Measurements from ENCODE around the gene LOC101059915.
A peak's percentile ranks its signal among the peaks of the same experiment; 100 is the strongest.
"Not testable (repeated sequence)": the region's sequence is repeated elsewhere in the genome, so short reads cannot be mapped to it uniquely, and the experiment has no call there.

Gene LOC101059915

DNA sequence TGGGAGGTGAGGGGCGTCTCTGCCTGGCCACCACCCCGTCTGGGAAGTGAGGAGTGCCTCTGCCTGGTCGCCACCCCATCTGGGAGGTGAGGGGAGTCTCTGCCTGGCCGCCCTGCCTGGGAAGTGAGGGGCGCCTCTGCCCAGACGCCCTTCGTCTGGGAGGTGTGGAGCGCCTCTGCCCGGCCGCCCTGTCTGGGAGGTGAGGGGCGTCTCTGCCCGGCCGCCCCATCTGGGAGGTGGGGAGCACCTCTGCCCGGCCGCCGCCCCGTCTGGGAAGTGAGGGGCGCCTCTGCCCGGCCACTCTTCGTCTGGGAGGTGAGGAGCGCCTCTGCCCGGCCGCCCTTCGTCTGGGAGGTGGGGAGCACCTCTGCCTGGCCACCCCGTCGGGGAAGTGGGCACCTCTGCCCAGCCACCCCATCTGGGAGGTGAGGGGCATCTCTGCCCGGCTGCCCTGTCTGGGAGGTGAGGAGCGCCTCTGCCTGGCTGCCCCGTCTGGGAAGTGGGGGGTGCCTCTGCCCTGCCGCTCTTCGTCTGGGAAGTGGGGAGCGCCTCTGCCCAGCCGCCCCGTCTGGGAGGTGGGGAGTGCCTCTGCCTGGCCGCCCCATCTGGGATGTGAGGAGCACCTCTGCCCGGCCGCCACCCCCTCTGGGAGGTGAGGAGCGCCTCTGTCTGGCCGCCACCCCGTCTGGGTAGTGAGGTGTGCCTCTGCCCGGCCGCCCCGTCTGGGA is 8.9 kb downstream of the LOC101059915 start:
- WGBS: 88% methylated on average over 43 of the region's 43 CpGs
- peak in 2 of 3 donors; percentile 6 to 37 for DNase-seq
- H3K4me3 ChIP-seq (ENCODE audit: low read length); H3K9me3 ChIP-seq (ENCODE audit: control insufficient read depth, low read length); intact Hi-C loops (cut with DNase I); H3K27me3 ChIP-seq (ENCODE audit: control insufficient read depth, insufficient read depth); H3K27ac ChIP-seq (ENCODE audit: low read length); H3K4me1 ChIP-seq (ENCODE audit: control insufficient read depth, insufficient read depth, low read length); ATAC-seq: not testable (repeated sequence)

GRCh38 chrX:71677195-71677594 is 9.8 kb downstream of the LOC101059915 start:
- WGBS: 71% methylated on average over 5 of the region's 6 CpGs
- ATAC-seq; DNase-seq; intact Hi-C loops (cut with DNase I); H3K4me1 ChIP-seq (ENCODE audit: control insufficient read depth, insufficient read depth, low read length); H3K27me3 ChIP-seq (ENCODE audit: control insufficient read depth, insufficient read depth); H3K27ac ChIP-seq (ENCODE audit: low read length); H3K4me3 ChIP-seq (ENCODE audit: low read length); H3K9me3 ChIP-seq (ENCODE audit: control insufficient read depth, low read length): not testable (repeated sequence)

DNA sequence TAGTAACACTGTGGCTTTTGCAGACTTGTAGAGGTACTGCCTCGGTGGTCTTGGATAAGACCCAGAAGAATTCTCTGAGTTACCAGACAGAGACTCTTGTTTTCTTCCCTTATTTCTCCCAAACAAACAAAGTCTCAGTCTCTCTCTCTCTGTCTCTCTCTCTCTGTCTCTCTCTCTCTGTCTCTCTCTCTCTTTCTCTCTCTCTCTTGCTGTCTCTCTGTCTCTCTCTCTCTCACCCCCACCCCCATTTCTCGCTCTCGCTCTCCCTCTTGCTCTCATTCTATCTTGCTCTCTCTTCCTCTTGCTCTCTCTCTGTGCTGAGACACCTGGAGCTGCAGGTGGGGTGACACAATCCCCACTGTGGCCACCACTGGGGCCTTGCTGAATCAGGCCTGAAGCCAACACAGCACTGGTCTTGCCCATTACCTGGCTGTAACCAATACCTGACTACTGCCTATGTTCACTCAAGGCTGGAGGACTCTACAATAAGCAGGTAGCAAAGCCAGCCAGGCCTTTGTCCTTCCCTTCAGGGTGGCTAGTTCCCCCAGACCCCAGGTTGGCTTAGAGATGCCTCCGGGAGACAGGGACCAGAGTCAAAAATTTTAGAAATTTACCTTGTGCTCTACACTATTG is 12.3 kb downstream of the LOC101059915 start:
- intact Hi-C loops (cut with DNase I): no loop called here

GRCh38 chrX:71696641-71697465 is 29.5 kb downstream of the LOC101059915 start:
- WGBS: no CpG with 5 or more reads among the region's 24 CpGs
- H3K27me3 ChIP-seq (ENCODE audit: control insufficient read depth, insufficient read depth); H3K27ac ChIP-seq (ENCODE audit: low read length); H3K4me3 ChIP-seq (ENCODE audit: low read length); DNase-seq; H3K9me3 ChIP-seq (ENCODE audit: control insufficient read depth, low read length); intact Hi-C loops (cut with DNase I); H3K4me1 ChIP-seq (ENCODE audit: control insufficient read depth, insufficient read depth, low read length): not testable (repeated sequence)
- ATAC-seq: peak in 1 of 2 donors; percentile 73

More for the DNA sequence above, 12.3 kb downstream of the LOC101059915 start:
- 90% methylated on average over 4 of the region's 4 CpGs for WGBS
- Histone ChIP-seq H3K9me3 (ENCODE audit: control insufficient read depth, low read length) (no peaks in the 10 kb centered on the region), H3K27ac (ENCODE audit: low read length) (no peak overlapping the region), H3K27me3 (ENCODE audit: control insufficient read depth, insufficient read depth) (no peaks in the 10 kb centered on the region), H3K4me3 (ENCODE audit: low read length) (no peak overlapping the region), H3K4me1 (ENCODE audit: control insufficient read depth, insufficient read depth, low read length) (no peaks in the 10 kb centered on the region)
- ATAC-seq (no peak), DNase-seq (peak in 1 of 3 donors; percentile 14)

DNA sequence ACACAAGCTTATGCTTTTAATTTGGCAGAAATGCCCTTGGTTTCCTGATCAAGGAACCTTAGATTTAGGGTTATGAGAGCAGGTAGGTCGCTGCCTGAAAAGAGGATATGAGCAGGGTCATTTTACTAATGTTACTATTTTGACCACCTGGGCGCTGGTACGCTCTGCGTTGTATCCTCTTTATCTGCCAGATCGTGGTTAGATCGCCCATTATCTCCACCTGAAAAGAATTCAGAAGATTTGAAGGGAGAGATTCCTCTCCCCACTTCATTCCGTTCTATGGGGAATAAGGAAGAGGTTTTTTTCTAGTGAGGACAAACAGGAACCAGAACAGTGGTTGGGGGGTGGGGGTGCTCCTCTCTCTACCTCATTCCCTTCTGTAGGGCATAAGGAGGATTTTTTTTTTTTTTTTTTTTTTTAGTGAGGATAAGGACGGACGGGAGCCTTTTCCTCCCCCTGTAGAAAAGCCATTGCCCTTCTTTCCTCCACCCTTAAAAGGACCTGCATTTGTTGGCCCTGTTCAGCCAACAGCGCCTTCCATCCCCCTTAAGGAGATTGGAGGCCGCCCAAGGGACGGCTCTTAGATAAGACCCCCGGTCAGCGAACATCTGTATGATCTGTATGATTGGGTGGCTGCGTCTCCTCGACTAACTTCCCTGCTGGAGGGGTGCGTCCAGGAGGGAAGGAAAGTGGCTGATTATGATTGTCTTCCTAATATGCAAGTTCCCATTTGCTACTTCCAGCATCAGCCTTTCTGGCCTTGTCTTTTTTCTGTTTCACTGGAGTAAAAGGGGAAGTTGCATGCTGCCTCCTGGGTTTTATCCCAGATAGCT is 30.3 kb downstream of the LOC101059915 start:
- peak in 1 of 2 donors; percentile 59 for ATAC-seq
- H3K9me3 ChIP-seq (ENCODE audit: control insufficient read depth, low read length); H3K4me3 ChIP-seq (ENCODE audit: low read length); intact Hi-C loops (cut with DNase I); H3K27ac ChIP-seq (ENCODE audit: low read length); H3K27me3 ChIP-seq (ENCODE audit: control insufficient read depth, insufficient read depth); DNase-seq; H3K4me1 ChIP-seq (ENCODE audit: control insufficient read depth, insufficient read depth, low read length): not testable (repeated sequence)
- WGBS: no CpG with 5 or more reads among the region's 17 CpGs

- H3K27ac ChIP-seq (ENCODE audit: low read length); H3K4me3 ChIP-seq (ENCODE audit: low read length); H3K27me3 ChIP-seq (ENCODE audit: control insufficient read depth, insufficient read depth); H3K9me3 ChIP-seq (ENCODE audit: control insufficient read depth, low read length); H3K4me1 ChIP-seq (ENCODE audit: control insufficient read depth, insufficient read depth, low read length); DNase-seq; intact Hi-C loops (cut with DNase I): not testable (repeated sequence)
- no CpG with 5 or more reads among the region's 12 CpGs for WGBS
- ATAC-seq: peak; percentile 55 to 63
These were observed 31.1 kb downstream of the LOC101059915 start for GRCh38 chrX:71698299-71699022.

GRCh38 chrX:71699023-71699344 is 31.6 kb downstream of the LOC101059915 start:
- WGBS: no CpG with 5 or more reads among the region's 4 CpGs
- H3K27ac ChIP-seq (ENCODE audit: low read length); H3K27me3 ChIP-seq (ENCODE audit: control insufficient read depth, insufficient read depth); ATAC-seq; H3K4me3 ChIP-seq (ENCODE audit: low read length); DNase-seq; H3K4me1 ChIP-seq (ENCODE audit: control insufficient read depth, insufficient read depth, low read length); intact Hi-C loops (cut with DNase I); H3K9me3 ChIP-seq (ENCODE audit: control insufficient read depth, low read length): not testable (repeated sequence)

GRCh38 chrX:71702853-71703252 is 35.5 kb downstream of the LOC101059915 start:
- H3K9me3 ChIP-seq (ENCODE audit: control insufficient read depth, low read length); H3K4me1 ChIP-seq (ENCODE audit: control insufficient read depth, insufficient read depth, low read length); H3K27ac ChIP-seq (ENCODE audit: low read length); ATAC-seq; intact Hi-C loops (cut with DNase I); DNase-seq; H3K27me3 ChIP-seq (ENCODE audit: control insufficient read depth, insufficient read depth); H3K4me3 ChIP-seq (ENCODE audit: low read length): not testable (repeated sequence)
- WGBS: no CpG with 5 or more reads among the region's 12 CpGs

DNA sequence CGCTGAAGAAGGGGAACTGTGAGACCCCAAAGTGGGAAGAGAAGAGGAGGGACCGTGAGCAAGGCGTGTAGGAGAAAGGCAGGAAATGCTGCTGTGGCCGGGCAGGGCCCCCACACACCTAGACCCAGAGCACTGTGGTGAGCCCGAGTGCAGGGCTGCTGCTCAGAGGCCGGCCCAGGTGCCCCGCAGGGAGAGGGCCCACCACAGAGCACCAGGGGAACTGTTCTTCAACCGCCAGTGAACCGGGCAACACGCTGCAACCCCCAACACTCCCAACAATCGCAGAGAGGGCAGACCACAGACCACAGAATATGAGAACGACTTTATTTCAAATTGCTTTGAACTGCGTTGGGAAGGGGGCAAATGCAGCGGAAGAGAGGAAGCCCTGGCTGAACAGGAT is 46.7 kb downstream of the LOC101059915 start:
- ATAC-seq; H3K27ac ChIP-seq (ENCODE audit: low read length); H3K27me3 ChIP-seq (ENCODE audit: control insufficient read depth, insufficient read depth); H3K9me3 ChIP-seq (ENCODE audit: control insufficient read depth, low read length); H3K4me3 ChIP-seq (ENCODE audit: low read length); H3K4me1 ChIP-seq (ENCODE audit: control insufficient read depth, insufficient read depth, low read length); intact Hi-C loops (cut with DNase I); DNase-seq: not testable (repeated sequence)
- WGBS: no CpG with 5 or more reads among the region's 14 CpGs

- intact Hi-C loops (cut with DNase I); H3K27me3 ChIP-seq (ENCODE audit: control insufficient read depth, insufficient read depth); H3K4me1 ChIP-seq (ENCODE audit: control insufficient read depth, insufficient read depth, low read length); H3K9me3 ChIP-seq (ENCODE audit: control insufficient read depth, low read length); H3K4me3 ChIP-seq (ENCODE audit: low read length); H3K27ac ChIP-seq (ENCODE audit: low read length); DNase-seq: not testable (repeated sequence)
- peak in 1 of 2 donors; percentile 47 for ATAC-seq
- no CpG with 5 or more reads among the region's 8 CpGs for WGBS
These were observed 48.2 kb downstream of the LOC101059915 start for GRCh38 chrX:71715551-71715950.
